K562 (cell line): Measurements from ENCODE around the gene ABHD5. TPM values are rescaled to one million over a fixed set of nuclear protein-coding genes. Genes with fewer than 3 reads are reported as not detected.

Experiments
- ATAC-seq: fragments of 200-7000 bp; cut with Tn5 transposase; 3 replicates; pipeline ENCODE4 v1.9.1; 2020; ENCODE audit warnings: moderate library complexity
- BruUV-seq: library from RNA; stranded (reverse); fragments of 400-500 nt; replicated peaks from 2 replicates; lab custom pipeline; 2021; lab: Mats Ljungman, UMichigan
- CTCF ChIA-PET: fragments of 300-600 bp; formaldehyde crosslinking; extraction: SDS; loops from one replicate; lab custom pipeline; 2021; ENCODE audit warnings: low intra/inter-chr PET ratio; lab: Yijun Ruan, JAX
- POLR2A ChIA-PET: fragments of 300-600, 350-650 bp; sonication (Branson Sonifier 250); formaldehyde crosslinking; extraction: SDS; loops from one replicate; lab custom pipeline; 2021; ENCODE audit warnings: antibody characterized with exemption, inconsistent platforms; lab: Yijun Ruan, JAX
- DNase-seq, 4 experiments: peaks; one replicate each; pipeline versions ENCODE4 v3.0.0 to v3.0.0-alpha.2; 2011 to 2018; ENCODE audit warnings: low spot score in 3 of 4, mixed read lengths in 3 of 4; ENCODE audit errors: extremely low read depth in 1 of 4
- FAIRE-seq: peaks from 2 replicates; lab custom pipeline; 2011; peaks lifted over from hg19 to GRCh38; lab: Jason Lieb, UNC
- H2AFZ ChIP-seq: 2 replicates; pipeline ENCODE4 v1.6.0; 2011; ENCODE audit warnings: low read depth, low read length, control low read depth, inconsistent platforms
- H3K27ac ChIP-seq: fragments of 200-600 bp; 3 replicates; pipeline ENCODE4 v1.8.0; 2011; ENCODE audit warnings: low read depth, mild to moderate bottlenecking, control low read depth, inconsistent platforms, low read length, moderate library complexity, mixed read lengths; ENCODE audit errors: extremely low read depth
- H3K27me3 ChIP-seq, 2 experiments: fragments of 300-600 bp in 1 of 2; 2 replicates in 1 of 2; 3 replicates in 1 of 2; pipeline versions ENCODE4 v1.6.0 to v1.8.0; 2011; ENCODE audit warnings: inconsistent platforms in 2 of 2, low read length in 2 of 2, mild to moderate bottlenecking in 1 of 2, mixed read lengths in 1 of 2, moderate library complexity in 1 of 2; ENCODE audit not compliant: control insufficient read depth in 2 of 2, insufficient read depth in 2 of 2
- H3K36me3 ChIP-seq: fragments of 300-600 bp; 3 replicates; pipeline ENCODE4 v1.8.0; 2011; ENCODE audit warnings: mild to moderate bottlenecking, low read length, inconsistent platforms; ENCODE audit not compliant: control insufficient read depth, insufficient read depth
- H3K4me1 ChIP-seq, 2 experiments: fragments of 200-600 bp in 1 of 2; replicated peaks in 1 of 2; 2 replicates in 1 of 2; 3 replicates in 1 of 2; pipeline versions ENCODE4 v1.5.1 to v1.8.0; 2011; ENCODE audit warnings: inconsistent platforms in 2 of 2, low read length in 2 of 2, mild to moderate bottlenecking in 1 of 2, mixed read lengths in 1 of 2, moderate library complexity in 1 of 2; ENCODE audit not compliant: control insufficient read depth in 2 of 2, insufficient read depth in 2 of 2
- H3K4me2 ChIP-seq: 2 replicates; pipeline ENCODE4 v1.6.1; 2011; ENCODE audit warnings: low read length, control low read depth, inconsistent platforms, mixed read lengths; ENCODE audit not compliant: insufficient read depth
- H3K4me3 ChIP-seq: fragments of 200-600 bp; sonication (generic), shearing (Covaris generic); 2 replicates; pipeline ENCODE4 v1.5.1; 2016; ENCODE audit warnings: control low read depth, inconsistent platforms
- H3K79me2 ChIP-seq: fragments of 200-600 bp; 3 replicates; pipeline ENCODE4 v1.8.0; 2011; ENCODE audit warnings: low read length, inconsistent platforms; ENCODE audit not compliant: control insufficient read depth, insufficient read depth
- H3K9ac ChIP-seq, 2 experiments: 2 replicates each; pipeline versions ENCODE4 v1.6.0 to v1.6.1; 2011; ENCODE audit warnings: low read depth in 2 of 2, low read length in 2 of 2, control low read depth in 1 of 2, inconsistent platforms in 1 of 2, mild to moderate bottlenecking in 1 of 2, mixed read lengths in 1 of 2; ENCODE audit not compliant: insufficient read depth in 1 of 2
- H3K9me1 ChIP-seq: one replicate; pipeline ENCODE4 v1.6.0; 2011; ENCODE audit warnings: inconsistent platforms, mild to moderate bottlenecking, low read length, moderate library complexity; ENCODE audit not compliant: control insufficient read depth, insufficient read depth
- H3K9me3 ChIP-seq: replicated peaks from 2 replicates; pipeline ENCODE4 v1.5.1; 2011; ENCODE audit warnings: low read depth, low read length, inconsistent platforms; ENCODE audit not compliant: control insufficient read depth, insufficient read depth
- H4K20me1 ChIP-seq: replicated peaks from 2 replicates; pipeline ENCODE4 v1.6.1; 2011; ENCODE audit warnings: low read length, inconsistent platforms, mixed read lengths; ENCODE audit not compliant: control insufficient read depth, insufficient read depth
- CC2D1A ChIP-seq: fragments of 450-650 bp; IDR thresholded peaks from 2 replicates; pipeline ENCODE4 v1.6.1; 2017; ENCODE audit warnings: mild to moderate bottlenecking
- FOXA3 ChIP-seq, 2 experiments: fragments of 450-650 bp in 1 of 2; sonication (generic) in 1 of 2; formaldehyde crosslinking; IDR thresholded peaks in 1 of 2; conservative IDR thresholded peaks in 1 of 2; 2 replicates each; pipeline versions ENCODE4 v1.4.0 to v1.8.0; 2020 to 2022; ENCODE audit warnings: mild to moderate bottlenecking in 2 of 2, missing genetic modification reagents in 1 of 2
- MED1 ChIP-seq: sonication (generic); formaldehyde crosslinking; IDR thresholded peaks from 2 replicates; pipeline ENCODE4 v1.8.1; 2023; ENCODE audit warnings: missing genetic modification reagents, borderline replicate concordance
- RBM15 ChIP-seq: fragments of 200-400 bp; formaldehyde crosslinking; IDR thresholded peaks from 2 replicates; pipeline ENCODE4 v1.6.1; 2018; ENCODE audit warnings: mild to moderate bottlenecking, low read length, moderate library complexity; ENCODE audit not compliant: insufficient read depth
- SRSF7 ChIP-seq: fragments of 200-400 bp; formaldehyde crosslinking; optimal IDR thresholded peaks from 2 replicates; pipeline ENCODE3; 2017; ENCODE audit warnings: mild to moderate bottlenecking, low read depth, low read length
- ZEB2 ChIP-seq: fragments of 450-650 bp; IDR thresholded peaks from 2 replicates; pipeline ENCODE4 v1.6.1; 2016
- WGBS: fragments of 100-300 bp; shearing (Covaris generic); methylation state at CpG from one replicate; pipeline ENCODE4 v1.1.6; 2016; ENCODE audit warnings: low coverage, mixed read lengths; ENCODE audit not compliant: insufficient coverage; ENCODE audit errors: missing lambda C conversion rate; 5-methylcytosine and 5-hydroxymethylcytosine counted together
- in situ Hi-C: fragments of 300-500 bp; cut with MboI; formaldehyde crosslinking; loops from 4 replicates; pipeline ENCODE4 v1.15.0; 2018; ENCODE audit warnings: inconsistent platforms, mixed read lengths
- intact Hi-C: fragments of 100-400 bp; cut with micrococcal nuclease; formaldehyde crosslinking; loops from 2 replicates; pipeline ENCODE4 v1.14.2; 2022
- polyA plus RNA-seq, 8 experiments: library from polyadenylated mRNA; depleted of rRNA in 4 of 8; stranded (reverse) in 5 of 8; unstranded in 3 of 8; fragments of >200 nt; fragmentation: Nextera tagmentation in 2 of 8; fragmentation: Illumina TruSeq in 1 of 8; extraction: Ambion mirVana in 2 of 8; extraction: Trizol in 1 of 8; gene quantifications; 2 replicates each; pipeline versions ENCODE4 v1.2.1 to v1.2.3, GENCODE V29; 2011 to 2014; ENCODE audit warnings: inconsistent platforms in 1 of 8, missing spikeins in 1 of 8
- total RNA-seq, 7 experiments: library from RNA; depleted of rRNA in 6 of 7; stranded (reverse); fragments of >200 nt in 6 of 7; fragmentation: Illumina TruSeq in 2 of 7; extraction: Trizol in 2 of 7; gene quantifications; 2 replicates each; pipeline versions ENCODE4 v1.2.1 to v1.2.3, GENCODE V29; 2011 to 2021; ENCODE audit warnings: low replicate concordance in 1 of 7
- TF ChIP-seq, protein P1 (sequence below): sonication (generic); formaldehyde crosslinking; IDR thresholded peaks from 2 replicates; pipeline ENCODE4 v1.8.0; 2023; ENCODE audit warnings: mild to moderate bottlenecking, missing genetic modification reagents
- TF ChIP-seq, protein P2 (sequence below): fragments of 200-800 bp; sonication (Bioruptor generic); IDR thresholded peaks from 2 replicates; pipeline ENCODE4 v1.6.1; 2017; ENCODE audit warnings: missing genetic modification characterization, missing compliant biosample characterization
- TF ChIP-seq, protein P3 (sequence below): sonication (generic); formaldehyde crosslinking; IDR thresholded peaks from 2 replicates; pipeline ENCODE4 v1.8.0; 2023; ENCODE audit warnings: missing genetic modification reagents, mild to moderate bottlenecking, borderline replicate concordance

ABHD5 gene
- total and polyA plus RNA-seq, 9 of the 15 experiments (the other 6 are each of a cell fraction or from before 2014, with no cell fraction given): 27.8 to 61.7 (median 39.9) TPM

DNA sequence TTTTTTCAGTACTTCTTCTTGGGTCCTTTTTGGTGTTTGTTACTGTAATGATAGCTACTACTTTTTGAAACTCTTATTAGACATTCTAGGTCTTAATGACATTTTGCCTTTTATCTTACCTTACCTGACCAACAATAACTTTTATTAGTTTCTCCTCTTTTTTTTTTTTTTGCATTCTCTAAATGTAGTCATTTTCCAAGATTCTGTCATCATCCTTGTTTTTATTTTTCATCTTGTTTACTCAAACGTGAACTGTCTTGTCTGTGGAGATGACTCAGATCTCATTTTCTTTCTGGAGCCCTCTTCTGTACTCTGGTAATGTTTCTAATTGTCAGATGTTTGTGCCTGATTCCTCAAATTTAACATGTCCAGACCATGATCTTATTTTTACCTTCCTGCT is 2.9 kb downstream of the ABHD5 start:
- Histone ChIP-seq H3K79me2 (peaks cover 98% of the 10 kb centered on the region), H3K9ac (peak overlapping the region; percentile 30 to 83; a peak in 3 of 4 replicates), H3K27me3 (no peaks in the 10 kb centered on the region), H3K9me3 (no peaks in the 10 kb centered on the region), H3K4me1 (peaks cover 26 to 52% of the 10 kb centered on the region in 2 experiments), H3K27ac (peak overlapping the region; percentile 91), H3K4me2 (peak overlapping the region; percentile 95), H3K36me3 (peaks cover 22% of the 10 kb centered on the region), H4K20me1 (peaks cover 21% of the 10 kb centered on the region; the same call in 1 of the 2 replicates), H3K4me3 (peak overlapping the region; percentile 80), H3K9me1 (no peaks in the 10 kb centered on the region), H2AFZ (no peak overlapping the region)
- BruUV-seq: no TSS peak
- intact Hi-C loops: no loop called here
- DNase-seq: peak in 1 of 4 experiments; percentile 39
- ChIA-PET POLR2A (interaction anchor here (0.6 to 2.7 kb wide), 11 partner anchors 9 to 423 kb away, joined by 3 to 21 read pairs (median 3); partner anchors contain the start of gene ANO10), CTCF (interaction anchor here (0.7 kb wide), 1 partner anchor 107 kb away, joined by 3 read pairs; no protein-coding TSS in a partner anchor)
- in situ Hi-C loops: no loop called here
- ATAC-seq: no peak
- 7% methylated on average over 1 of the region's 1 CpG for WGBS
- FAIRE-seq: no peak
- no peak for TF ChIP-seq RBM15
- TF ChIP-seq FOXA3 (CRISPR knock-in tag; conservative IDR thresholded peaks at IDR 0.05 in 1 of 2, IDR thresholded peaks at IDR 0.05 in 1 of 2): peak in 1 of 2 experiments; percentile 40; a peak in 1 of 4 replicates
- TF ChIP-seq, protein P1, sequence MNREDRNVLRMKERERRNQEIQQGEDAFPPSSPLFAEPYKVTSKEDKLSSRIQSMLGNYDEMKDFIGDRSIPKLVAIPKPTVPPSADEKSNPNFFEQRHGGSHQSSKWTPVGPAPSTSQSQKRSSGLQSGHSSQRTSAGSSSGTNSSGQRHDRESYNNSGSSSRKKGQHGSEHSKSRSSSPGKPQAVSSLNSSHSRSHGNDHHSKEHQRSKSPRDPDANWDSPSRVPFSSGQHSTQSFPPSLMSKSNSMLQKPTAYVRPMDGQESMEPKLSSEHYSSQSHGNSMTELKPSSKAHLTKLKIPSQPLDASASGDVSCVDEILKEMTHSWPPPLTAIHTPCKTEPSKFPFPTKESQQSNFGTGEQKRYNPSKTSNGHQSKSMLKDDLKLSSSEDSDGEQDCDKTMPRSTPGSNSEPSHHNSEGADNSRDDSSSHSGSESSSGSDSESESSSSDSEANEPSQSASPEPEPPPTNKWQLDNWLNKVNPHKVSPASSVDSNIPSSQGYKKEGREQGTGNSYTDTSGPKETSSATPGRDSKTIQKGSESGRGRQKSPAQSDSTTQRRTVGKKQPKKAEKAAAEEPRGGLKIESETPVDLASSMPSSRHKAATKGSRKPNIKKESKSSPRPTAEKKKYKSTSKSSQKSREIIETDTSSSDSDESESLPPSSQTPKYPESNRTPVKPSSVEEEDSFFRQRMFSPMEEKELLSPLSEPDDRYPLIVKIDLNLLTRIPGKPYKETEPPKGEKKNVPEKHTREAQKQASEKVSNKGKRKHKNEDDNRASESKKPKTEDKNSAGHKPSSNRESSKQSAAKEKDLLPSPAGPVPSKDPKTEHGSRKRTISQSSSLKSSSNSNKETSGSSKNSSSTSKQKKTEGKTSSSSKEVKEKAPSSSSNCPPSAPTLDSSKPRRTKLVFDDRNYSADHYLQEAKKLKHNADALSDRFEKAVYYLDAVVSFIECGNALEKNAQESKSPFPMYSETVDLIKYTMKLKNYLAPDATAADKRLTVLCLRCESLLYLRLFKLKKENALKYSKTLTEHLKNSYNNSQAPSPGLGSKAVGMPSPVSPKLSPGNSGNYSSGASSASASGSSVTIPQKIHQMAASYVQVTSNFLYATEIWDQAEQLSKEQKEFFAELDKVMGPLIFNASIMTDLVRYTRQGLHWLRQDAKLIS (CRISPR knock-in tag): peak; percentile 18; the same call in 1 of the 2 replicates
- TF ChIP-seq, protein P2, sequence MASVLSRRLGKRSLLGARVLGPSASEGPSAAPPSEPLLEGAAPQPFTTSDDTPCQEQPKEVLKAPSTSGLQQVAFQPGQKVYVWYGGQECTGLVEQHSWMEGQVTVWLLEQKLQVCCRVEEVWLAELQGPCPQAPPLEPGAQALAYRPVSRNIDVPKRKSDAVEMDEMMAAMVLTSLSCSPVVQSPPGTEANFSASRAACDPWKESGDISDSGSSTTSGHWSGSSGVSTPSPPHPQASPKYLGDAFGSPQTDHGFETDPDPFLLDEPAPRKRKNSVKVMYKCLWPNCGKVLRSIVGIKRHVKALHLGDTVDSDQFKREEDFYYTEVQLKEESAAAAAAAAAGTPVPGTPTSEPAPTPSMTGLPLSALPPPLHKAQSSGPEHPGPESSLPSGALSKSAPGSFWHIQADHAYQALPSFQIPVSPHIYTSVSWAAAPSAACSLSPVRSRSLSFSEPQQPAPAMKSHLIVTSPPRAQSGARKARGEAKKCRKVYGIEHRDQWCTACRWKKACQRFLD (CRISPR knock-in tag): no peak
- TF ChIP-seq SRSF7: no peak
- TF ChIP-seq MED1 (CRISPR knock-in tag): no peak
- no peak for TF ChIP-seq CC2D1A
- TF ChIP-seq, protein P3, sequence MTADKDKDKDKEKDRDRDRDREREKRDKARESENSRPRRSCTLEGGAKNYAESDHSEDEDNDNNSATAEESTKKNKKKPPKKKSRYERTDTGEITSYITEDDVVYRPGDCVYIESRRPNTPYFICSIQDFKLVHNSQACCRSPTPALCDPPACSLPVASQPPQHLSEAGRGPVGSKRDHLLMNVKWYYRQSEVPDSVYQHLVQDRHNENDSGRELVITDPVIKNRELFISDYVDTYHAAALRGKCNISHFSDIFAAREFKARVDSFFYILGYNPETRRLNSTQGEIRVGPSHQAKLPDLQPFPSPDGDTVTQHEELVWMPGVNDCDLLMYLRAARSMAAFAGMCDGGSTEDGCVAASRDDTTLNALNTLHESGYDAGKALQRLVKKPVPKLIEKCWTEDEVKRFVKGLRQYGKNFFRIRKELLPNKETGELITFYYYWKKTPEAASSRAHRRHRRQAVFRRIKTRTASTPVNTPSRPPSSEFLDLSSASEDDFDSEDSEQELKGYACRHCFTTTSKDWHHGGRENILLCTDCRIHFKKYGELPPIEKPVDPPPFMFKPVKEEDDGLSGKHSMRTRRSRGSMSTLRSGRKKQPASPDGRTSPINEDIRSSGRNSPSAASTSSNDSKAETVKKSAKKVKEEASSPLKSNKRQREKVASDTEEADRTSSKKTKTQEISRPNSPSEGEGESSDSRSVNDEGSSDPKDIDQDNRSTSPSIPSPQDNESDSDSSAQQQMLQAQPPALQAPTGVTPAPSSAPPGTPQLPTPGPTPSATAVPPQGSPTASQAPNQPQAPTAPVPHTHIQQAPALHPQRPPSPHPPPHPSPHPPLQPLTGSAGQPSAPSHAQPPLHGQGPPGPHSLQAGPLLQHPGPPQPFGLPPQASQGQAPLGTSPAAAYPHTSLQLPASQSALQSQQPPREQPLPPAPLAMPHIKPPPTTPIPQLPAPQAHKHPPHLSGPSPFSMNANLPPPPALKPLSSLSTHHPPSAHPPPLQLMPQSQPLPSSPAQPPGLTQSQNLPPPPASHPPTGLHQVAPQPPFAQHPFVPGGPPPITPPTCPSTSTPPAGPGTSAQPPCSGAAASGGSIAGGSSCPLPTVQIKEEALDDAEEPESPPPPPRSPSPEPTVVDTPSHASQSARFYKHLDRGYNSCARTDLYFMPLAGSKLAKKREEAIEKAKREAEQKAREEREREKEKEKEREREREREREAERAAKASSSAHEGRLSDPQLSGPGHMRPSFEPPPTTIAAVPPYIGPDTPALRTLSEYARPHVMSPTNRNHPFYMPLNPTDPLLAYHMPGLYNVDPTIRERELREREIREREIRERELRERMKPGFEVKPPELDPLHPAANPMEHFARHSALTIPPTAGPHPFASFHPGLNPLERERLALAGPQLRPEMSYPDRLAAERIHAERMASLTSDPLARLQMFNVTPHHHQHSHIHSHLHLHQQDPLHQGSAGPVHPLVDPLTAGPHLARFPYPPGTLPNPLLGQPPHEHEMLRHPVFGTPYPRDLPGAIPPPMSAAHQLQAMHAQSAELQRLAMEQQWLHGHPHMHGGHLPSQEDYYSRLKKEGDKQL (CRISPR knock-in tag): no peak
- 0 out of 2 replicates have a peak, but pooled peaks have one; percentile 28 for TF ChIP-seq ZEB2
